ENCODE data around the gene FHIT. TPM values are rescaled to one million over a fixed set of nuclear protein-coding genes. Genes with fewer than 3 reads are reported as not detected.

The FHIT gene
- total RNA-seq, 4 donors from 2014 or later: 4.6 to 6.1 (median 5.7) TPM

DNA sequence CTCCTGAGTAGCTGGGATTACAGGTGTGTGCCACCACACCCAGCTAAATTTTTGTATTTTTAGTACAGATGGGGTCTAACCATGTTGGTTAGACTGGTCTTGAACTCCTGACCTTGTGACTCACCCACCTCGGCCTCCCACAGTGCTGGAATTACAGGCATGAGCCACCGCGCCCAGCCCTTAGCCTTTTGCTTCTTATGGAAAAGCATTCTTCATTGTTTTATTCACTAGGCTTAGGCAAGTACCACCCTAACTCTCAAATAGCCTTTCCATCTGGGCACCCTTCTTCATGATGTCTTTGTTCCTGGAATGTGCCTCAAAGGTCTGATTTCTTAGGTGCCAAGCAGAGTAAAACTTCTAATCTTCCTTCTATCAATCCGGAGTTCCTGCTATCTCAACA lies 641.8 kb downstream of the FHIT start:
- 91% methylated on average over 4 of the region's 4 CpGs for WGBS
- no peak for DNase-seq (ENCODE audit: extremely low spot score)

DNA sequence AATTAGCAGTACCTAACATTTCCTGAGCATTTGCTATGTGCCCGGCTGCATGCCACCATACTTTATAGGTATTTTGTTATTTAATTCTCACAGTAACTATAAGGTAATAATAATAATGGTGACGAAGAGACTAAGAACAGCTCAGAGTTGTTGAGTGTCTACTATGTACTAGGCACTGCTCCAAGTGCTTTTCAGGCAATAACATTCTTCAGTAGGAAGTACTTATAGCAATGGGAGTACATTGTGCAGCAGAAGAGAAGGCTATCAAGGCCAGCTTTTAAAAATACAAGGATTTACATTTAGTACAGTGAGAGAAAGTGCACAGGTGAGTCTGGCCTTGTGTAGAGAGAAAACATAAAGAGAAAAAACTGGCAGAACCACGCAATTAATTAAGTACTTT lies 647.4 kb downstream of the FHIT start:
- intact Hi-C loops (cut with DNase I): no loop called here
- 83% methylated on average over 3 of the region's 3 CpGs for WGBS
- Histone ChIP-seq H3K4me1 (no peaks in the 10 kb centered on the region), H3K36me3 (no peaks in the 10 kb centered on the region), H3K9me3 (no peaks in the 10 kb centered on the region), H3K4me3 (no peak overlapping the region), H3K27ac (replicated peaks in 1 of 4) (no peak overlapping the region), H3K27me3 (no peaks in the 10 kb centered on the region)
- DNase-seq (ENCODE audit: extremely low spot score): no peak
- TF ChIP-seq EP300 (IDR thresholded peaks at IDR 0.05): no peak
- no peak for TF ChIP-seq POLR2A (IDR thresholded peaks at IDR 0.05; ENCODE audit: low read depth)

More for the DNA sequence above, 641.8 kb downstream of the FHIT start:
- TF ChIP-seq POLR2A (IDR thresholded peaks at IDR 0.05; ENCODE audit: low read depth): no peak
- TF ChIP-seq, protein P1, sequence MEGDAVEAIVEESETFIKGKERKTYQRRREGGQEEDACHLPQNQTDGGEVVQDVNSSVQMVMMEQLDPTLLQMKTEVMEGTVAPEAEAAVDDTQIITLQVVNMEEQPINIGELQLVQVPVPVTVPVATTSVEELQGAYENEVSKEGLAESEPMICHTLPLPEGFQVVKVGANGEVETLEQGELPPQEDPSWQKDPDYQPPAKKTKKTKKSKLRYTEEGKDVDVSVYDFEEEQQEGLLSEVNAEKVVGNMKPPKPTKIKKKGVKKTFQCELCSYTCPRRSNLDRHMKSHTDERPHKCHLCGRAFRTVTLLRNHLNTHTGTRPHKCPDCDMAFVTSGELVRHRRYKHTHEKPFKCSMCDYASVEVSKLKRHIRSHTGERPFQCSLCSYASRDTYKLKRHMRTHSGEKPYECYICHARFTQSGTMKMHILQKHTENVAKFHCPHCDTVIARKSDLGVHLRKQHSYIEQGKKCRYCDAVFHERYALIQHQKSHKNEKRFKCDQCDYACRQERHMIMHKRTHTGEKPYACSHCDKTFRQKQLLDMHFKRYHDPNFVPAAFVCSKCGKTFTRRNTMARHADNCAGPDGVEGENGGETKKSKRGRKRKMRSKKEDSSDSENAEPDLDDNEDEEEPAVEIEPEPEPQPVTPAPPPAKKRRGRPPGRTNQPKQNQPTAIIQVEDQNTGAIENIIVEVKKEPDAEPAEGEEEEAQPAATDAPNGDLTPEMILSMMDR (IDR thresholded peaks at IDR 0.05): no peak
- TF ChIP-seq EP300 (IDR thresholded peaks at IDR 0.05): no peak
- TF ChIP-seq POLR2AphosphoS5 (IDR thresholded peaks at IDR 0.05): no peak
- no peaks in the 10 kb centered on the region for H3K27me3 ChIP-seq
- intact Hi-C loops (cut with DNase I): no loop called here
- no peaks in the 10 kb centered on the region for H3K36me3 ChIP-seq
- H3K4me3 ChIP-seq: no peak overlapping the region
- no peak overlapping the region for H3K27ac ChIP-seq (replicated peaks in 1 of 4)
- H3K4me1 ChIP-seq: peaks cover 0 to 17% (median 8%) of the 10 kb centered on the region in 4 donors
- H3K9me3 ChIP-seq: no peaks in the 10 kb centered on the region

DNA sequence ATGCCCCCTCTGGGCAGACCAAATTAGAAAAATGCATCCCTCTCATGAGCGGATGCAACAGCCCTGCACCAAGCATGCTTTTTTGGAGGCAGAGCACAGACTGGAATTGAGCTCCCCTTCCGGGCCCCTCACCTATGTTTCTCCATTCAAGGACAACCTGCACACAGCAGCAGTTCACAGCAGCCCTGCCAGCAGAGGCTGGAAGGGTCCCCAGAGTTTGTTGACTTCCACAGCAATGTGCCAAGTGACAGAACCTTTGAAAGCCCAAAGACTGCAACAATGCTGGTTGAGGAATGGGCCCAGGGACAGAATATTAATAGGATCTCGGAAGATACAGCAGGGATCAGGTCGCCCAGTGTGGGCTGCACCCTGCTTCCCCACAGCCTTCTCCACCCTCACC lies 650.4 kb downstream of the FHIT start:
- Histone ChIP-seq H3K27ac (replicated peaks in 1 of 4) (no peak overlapping the region), H3K36me3 (no peaks in the 10 kb centered on the region), H3K9me3 (no peaks in the 10 kb centered on the region), H3K27me3 (no peaks in the 10 kb centered on the region), H3K4me3 (no peak overlapping the region), H3K4me1 (no peaks in the 10 kb centered on the region)
- TF ChIP-seq EP300 (IDR thresholded peaks at IDR 0.05): no peak
- TF ChIP-seq, protein P1 (IDR thresholded peaks at IDR 0.05): no peak
- no peak for TF ChIP-seq POLR2A (IDR thresholded peaks at IDR 0.05; ENCODE audit: low read depth)
- TF ChIP-seq POLR2AphosphoS5 (IDR thresholded peaks at IDR 0.05): no peak
- DNase-seq (ENCODE audit: extremely low spot score): no peak
- WGBS: 90% methylated on average over 3 of the region's 4 CpGs
- intact Hi-C loops (cut with DNase I): no loop called here

DNA sequence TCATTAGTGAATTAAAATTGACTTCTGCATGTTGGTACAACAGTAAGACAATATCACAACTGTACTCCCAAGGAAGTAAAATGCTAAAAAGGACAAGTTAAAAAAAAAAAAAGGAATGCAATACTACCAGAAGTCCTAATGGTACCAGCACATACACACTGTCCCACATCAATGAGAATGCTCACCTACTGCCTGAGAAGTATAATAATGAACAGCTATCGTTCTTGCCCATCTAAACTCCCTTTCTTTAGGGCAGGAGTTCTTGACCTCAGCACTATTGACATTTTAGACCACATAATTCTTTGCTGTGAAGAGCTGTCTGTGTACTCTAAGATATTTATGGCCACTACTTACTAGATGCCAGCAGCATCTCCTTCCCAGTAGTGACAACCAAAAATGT lies 651.7 kb downstream of the FHIT start:
- Histone ChIP-seq H3K27ac (replicated peaks in 1 of 4) (no peak overlapping the region), H3K9me3 (no peaks in the 10 kb centered on the region), H3K27me3 (no peaks in the 10 kb centered on the region), H3K4me1 (no peaks in the 10 kb centered on the region), H3K4me3 (no peak overlapping the region), H3K36me3 (no peaks in the 10 kb centered on the region)
- 91% methylated on average over 1 of the region's 1 CpG for WGBS
- TF ChIP-seq EP300 (IDR thresholded peaks at IDR 0.05): no peak
- TF ChIP-seq POLR2A (IDR thresholded peaks at IDR 0.05; ENCODE audit: low read depth): no peak
- TF ChIP-seq, protein P1 (IDR thresholded peaks at IDR 0.05): no peak
- no peak for TF ChIP-seq POLR2AphosphoS5 (IDR thresholded peaks at IDR 0.05)
- intact Hi-C loops (cut with DNase I): no loop called here
- DNase-seq (ENCODE audit: extremely low spot score): no peak

DNA sequence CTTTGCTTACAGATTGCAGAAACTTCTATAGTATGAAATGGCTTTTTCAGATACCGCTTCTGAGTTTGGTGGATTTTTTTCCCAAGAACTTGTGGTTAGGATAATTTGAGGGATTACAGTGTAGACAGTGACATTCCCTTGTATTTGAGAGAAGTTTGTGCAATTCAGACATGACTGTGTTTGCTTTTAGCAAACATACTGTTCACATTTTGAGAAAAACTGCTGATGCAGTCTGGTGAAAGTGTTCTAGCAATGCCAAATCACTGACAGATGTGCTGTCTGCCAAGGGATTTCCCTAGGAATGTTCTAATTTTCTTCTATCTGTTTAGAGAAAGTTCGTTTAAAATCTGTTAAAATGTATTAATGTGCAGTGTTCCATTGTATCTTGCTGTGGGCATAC lies 652.6 kb downstream of the FHIT start:
- WGBS: 44% methylated on average over 2 of the region's 2 CpGs
- no peaks in the 10 kb centered on the region for H3K27me3 ChIP-seq
- intact Hi-C loops (cut with DNase I): no loop called here
- H3K4me3 ChIP-seq: no peak overlapping the region
- no peaks in the 10 kb centered on the region for H3K9me3 ChIP-seq
- no peak for DNase-seq (ENCODE audit: extremely low spot score)
- peaks cover 3 to 9% (median 9%) of the 10 kb centered on the region in 4 donors for H3K4me1 ChIP-seq
- TF ChIP-seq POLR2AphosphoS5 (IDR thresholded peaks at IDR 0.05) (no peak), EP300 (IDR thresholded peaks at IDR 0.05) (no peak), POLR2A (IDR thresholded peaks at IDR 0.05; ENCODE audit: low read depth) (no peak)
- TF ChIP-seq, protein P1 (IDR thresholded peaks at IDR 0.05): no peak
- H3K27ac ChIP-seq (replicated peaks in 1 of 4): no peak overlapping the region
- no peaks in the 10 kb centered on the region for H3K36me3 ChIP-seq

Measured in esophagus muscularis mucosa (tissue), 4 donors.